Measurements from ENCODE around the gene MPP3. TPM values are rescaled to one million over a fixed set of nuclear protein-coding genes. Genes with fewer than 3 reads are reported as not detected.

The MPP3 gene
- total RNA-seq, 1 donor, result 9.1 TPM

GRCh38 chr17:43810823-43811222 lies 22.1 kb downstream of the MPP3 start:
- TF ChIP-seq CTCF (IDR thresholded peaks at IDR 0.05; ENCODE audit: insufficient read depth, low read depth, low read length), result no peak
- DNase-seq (ENCODE audit: low read depth), result no peak
- no peak overlapping the region for H3K4me3 ChIP-seq (ENCODE audit: low read depth, low read length)

- H3K4me3 ChIP-seq (ENCODE audit: low read depth, low read length), result no peak overlapping the region
- TF ChIP-seq CTCF (IDR thresholded peaks at IDR 0.05; ENCODE audit: insufficient read depth, low read depth, low read length), result no peak
- DNase-seq (ENCODE audit: low read depth), result no peak
Measured at GRCh38 chr17:43810226-43810715, 22.7 kb downstream of the MPP3 start.

GRCh38 chr17:43809121-43809520 lies 23.8 kb downstream of the MPP3 start:
- DNase-seq (ENCODE audit: low read depth), result no peak
- TF ChIP-seq CTCF (IDR thresholded peaks at IDR 0.05; ENCODE audit: insufficient read depth, low read depth, low read length), result no peak
- no peak overlapping the region for H3K4me3 ChIP-seq (ENCODE audit: low read depth, low read length)

- TF ChIP-seq CTCF (IDR thresholded peaks at IDR 0.05; ENCODE audit: insufficient read depth, low read depth, low read length), result no peak
- H3K4me3 ChIP-seq (ENCODE audit: low read depth, low read length), result no peak overlapping the region
- no peak for DNase-seq (ENCODE audit: low read depth)
Measured at GRCh38 chr17:43808076-43808475, 24.9 kb downstream of the MPP3 start.

- H3K4me3 ChIP-seq (ENCODE audit: low read depth, low read length), result no peak overlapping the region
- TF ChIP-seq CTCF (IDR thresholded peaks at IDR 0.05; ENCODE audit: insufficient read depth, low read depth, low read length), result no peak
- DNase-seq (ENCODE audit: low read depth), result no peak
Measured at GRCh38 chr17:43805117-43805516, 27.8 kb downstream of the MPP3 start.

GRCh38 chr17:43803758-43804157 lies 29.2 kb downstream of the MPP3 start:
- H3K4me3 ChIP-seq (ENCODE audit: low read depth, low read length), result no peak overlapping the region
- DNase-seq (ENCODE audit: low read depth), result no peak
- TF ChIP-seq CTCF (IDR thresholded peaks at IDR 0.05; ENCODE audit: insufficient read depth, low read depth, low read length), result no peak

GRCh38 chr17:43801844-43802243 lies 31.1 kb downstream of the MPP3 start:
- no peak for DNase-seq (ENCODE audit: low read depth)
- no peak for TF ChIP-seq CTCF (IDR thresholded peaks at IDR 0.05; ENCODE audit: insufficient read depth, low read depth, low read length)

More at GRCh38 chr17:43801844-43802243, 31.1 kb downstream of the MPP3 start:
- H3K4me3 ChIP-seq (ENCODE audit: low read depth, low read length), result no peak overlapping the region
